PFSK-1 (cell line): ENCODE measurements around the gene PNKD.

Source experiments
- FOXP2 ChIP-seq: optimal IDR thresholded peaks from 2 replicates; pipeline ENCODE3; 2011; ENCODE audit warnings: borderline replicate concordance, control low read depth, inconsistent platforms; ENCODE audit not compliant: insufficient read depth; ENCODE audit errors: extremely low read length, extremely low read depth
- POLR2AphosphoS5 ChIP-seq: IDR thresholded peaks from 2 replicates; pipeline ENCODE4 v1.6.1; 2012; ENCODE audit warnings: low read depth, mild to moderate bottlenecking, control low read depth, low read length, moderate library complexity
- REST ChIP-seq, 2 experiments: IDR thresholded peaks; 2 replicates each; pipeline versions ENCODE4 v1.6.1 to v1.8.0; 2011 to 2012; ENCODE audit warnings: low read depth in 2 of 2, low read length in 2 of 2, control low read depth in 1 of 2, inconsistent platforms in 1 of 2, mild to moderate bottlenecking in 1 of 2, moderate library complexity in 1 of 2; ENCODE audit not compliant: insufficient read depth in 1 of 2
- SIN3A ChIP-seq: IDR thresholded peaks from 2 replicates; pipeline ENCODE4 v1.6.1; 2012; ENCODE audit warnings: mild to moderate bottlenecking, low read length, moderate library complexity, borderline replicate concordance; ENCODE audit not compliant: insufficient read depth
- TAF1 ChIP-seq: IDR thresholded peaks from 2 replicates; pipeline ENCODE4 v1.6.1; 2012; ENCODE audit warnings: low read length, control low read depth, borderline replicate concordance; ENCODE audit not compliant: insufficient read depth

PNKD gene

GRCh38 chr2:218263817-218264641, 6.3 kb upstream of the PNKD start:
- TF ChIP-seq TAF1 (no peak), POLR2AphosphoS5 (no peak), FOXP2 (no peak), SIN3A (no peak), REST (IDR thresholded peaks at IDR 0.05; ENCODE audit: insufficient read depth in 1 of 2, low read depth in 2 of 2, low read length in 2 of 2) (no peak)

GRCh38 chr2:218264773-218265561, 5.4 kb upstream of the PNKD start:
- no peak for TF ChIP-seq TAF1

GRCh38 chr2:218265626-218266025, 4.7 kb upstream of the PNKD start:
- TF ChIP-seq SIN3A (no peak), TAF1 (no peak), POLR2AphosphoS5 (no peak), FOXP2 (no peak), REST (IDR thresholded peaks at IDR 0.05; ENCODE audit: insufficient read depth in 1 of 2, low read depth in 2 of 2, low read length in 2 of 2) (no peak)

GRCh38 chr2:218266316-218266979, 3.9 kb upstream of the PNKD start:
- no peak for TF ChIP-seq SIN3A
- no peak for TF ChIP-seq TAF1
- no peak for TF ChIP-seq FOXP2
- no peak for TF ChIP-seq POLR2AphosphoS5
- TF ChIP-seq REST (IDR thresholded peaks at IDR 0.05; ENCODE audit: insufficient read depth in 1 of 2, low read depth in 2 of 2, low read length in 2 of 2): no peak

- TF ChIP-seq POLR2AphosphoS5 (no peak), FOXP2 (no peak), SIN3A (no peak), TAF1 (no peak), REST (IDR thresholded peaks at IDR 0.05; ENCODE audit: insufficient read depth in 1 of 2, low read depth in 2 of 2, low read length in 2 of 2) (no peak)
Measured at GRCh38 chr2:218267259-218267658, 3.1 kb upstream of the PNKD start.
